ENCODE measurements around the gene RPS6KB2. TPM values are rescaled to one million over a fixed set of nuclear protein-coding genes. Genes with fewer than 3 reads are reported as not detected.

Gene RPS6KB2
- total and polyA plus RNA-seq, 2 donors (not counting 1 experiment from before 2014, with no cell fraction given) = 81.8 to 131 TPM

GRCh38 chr11:67464411-67465188 lies 36.3 kb downstream of the RPS6KB2 start:
- ATAC-seq (ENCODE audit: low read depth) (peak; percentile 68), DNase-seq (peak; percentile 94)
- Histone ChIP-seq H3K79me2 (ENCODE audit: control insufficient read depth, insufficient read depth, low read length) (peaks cover 57% of the 10 kb centered on the region), H3K4me2 (replicated peaks; ENCODE audit: low read depth, low read length, poor library complexity, severe bottlenecking) (peak overlapping the region; percentile 97), H4K20me1 (ENCODE audit: control insufficient read depth, insufficient read depth, low read length, poor library complexity, severe bottlenecking) (peaks cover 10% of the 10 kb centered on the region), H3K9ac (ENCODE audit: low read length) (peak overlapping the region; percentile 91), H3K27me3 (replicated peaks in 1 of 4; ENCODE audit: control extremely low read depth in 1 of 4, control insufficient read depth in 3 of 4, insufficient read depth in 4 of 4, low read length in 3 of 4) (no peaks in the 10 kb centered on the region), H3K9me3 (ENCODE audit: control extremely low read depth in 1 of 3, control insufficient read depth in 2 of 3, insufficient read depth in 1 of 3, low read length in 2 of 3) (peaks cover 0 to 12% (median 0%) of the 10 kb centered on the region in 3 donors), H2AFZ (ENCODE audit: insufficient read depth, low read depth, low read length, poor library complexity, severe bottlenecking) (peak overlapping the region; percentile 83), H3K4me3 (ENCODE audit: control extremely low read depth in 1 of 5, extremely low read depth in 1 of 5, insufficient read depth in 1 of 5, low read depth in 2 of 5, low read length in 4 of 5) (peak overlapping the region; percentile 70 to 78 (median 75)), H3K4me1 (ENCODE audit: control insufficient read depth in 2 of 2, insufficient read depth in 2 of 2, low read length in 2 of 2) (peaks cover 53 to 89% of the 10 kb centered on the region in 2 donors), H3K27ac (ENCODE audit: low read length in 2 of 2) (peak overlapping the region; percentile 82 to 94), H3K36me3 (replicated peaks in 1 of 2; ENCODE audit: control extremely low read depth in 1 of 2, control insufficient read depth in 1 of 2, extremely low read depth in 1 of 2, insufficient read depth in 2 of 2, low read length in 1 of 2) (peaks cover 2 to 9% of the 10 kb centered on the region in 2 experiments)
- TF ChIP-seq, protein P1, sequence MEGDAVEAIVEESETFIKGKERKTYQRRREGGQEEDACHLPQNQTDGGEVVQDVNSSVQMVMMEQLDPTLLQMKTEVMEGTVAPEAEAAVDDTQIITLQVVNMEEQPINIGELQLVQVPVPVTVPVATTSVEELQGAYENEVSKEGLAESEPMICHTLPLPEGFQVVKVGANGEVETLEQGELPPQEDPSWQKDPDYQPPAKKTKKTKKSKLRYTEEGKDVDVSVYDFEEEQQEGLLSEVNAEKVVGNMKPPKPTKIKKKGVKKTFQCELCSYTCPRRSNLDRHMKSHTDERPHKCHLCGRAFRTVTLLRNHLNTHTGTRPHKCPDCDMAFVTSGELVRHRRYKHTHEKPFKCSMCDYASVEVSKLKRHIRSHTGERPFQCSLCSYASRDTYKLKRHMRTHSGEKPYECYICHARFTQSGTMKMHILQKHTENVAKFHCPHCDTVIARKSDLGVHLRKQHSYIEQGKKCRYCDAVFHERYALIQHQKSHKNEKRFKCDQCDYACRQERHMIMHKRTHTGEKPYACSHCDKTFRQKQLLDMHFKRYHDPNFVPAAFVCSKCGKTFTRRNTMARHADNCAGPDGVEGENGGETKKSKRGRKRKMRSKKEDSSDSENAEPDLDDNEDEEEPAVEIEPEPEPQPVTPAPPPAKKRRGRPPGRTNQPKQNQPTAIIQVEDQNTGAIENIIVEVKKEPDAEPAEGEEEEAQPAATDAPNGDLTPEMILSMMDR (IDR thresholded peaks at IDR 0.05) = no peak
- H3K4me1 Mint-ChIP-seq = peaks cover 66% of the 10 kb centered on the region
- peak overlapping the region; percentile 97 for H3K27ac Mint-ChIP-seq
- POLR2A ChIA-PET = interaction anchor here (0.6 to 10.4 kb wide), 20 partner anchors 10 to 844 kb away, joined by 3 to 215 read pairs (median 6); partner anchors contain the start of genes AIP, CLCF1, CORO1B and PITPNM1
- H3K9me3 Mint-ChIP-seq (ENCODE audit: insufficient read depth) = no peaks in the 10 kb centered on the region
- H3K4me3 Mint-ChIP-seq = peak overlapping the region; percentile 89
- CTCF ChIA-PET = interaction anchor here (0.6 to 1.8 kb wide), 7 partner anchors 18 to 164 kb away, joined by 3 to 9 read pairs (median 4); partner anchors contain the start of genes AIP, PPP1CA and PTPRCAP
- WGBS (ENCODE audit: insufficient coverage) = under 1% methylated on average over 48 of the region's 56 CpGs
- intact Hi-C loops (cut with micrococcal nuclease) = loop anchor here (1.0 kb wide), 6 partner anchors 18 to 61 kb away; partner anchors contain the start of genes CDK2AP2, PTPRCAP and RPS6KB2
- H3K27me3 Mint-ChIP-seq = no peaks in the 10 kb centered on the region

- peak overlapping the region; percentile 83 for H2AFZ ChIP-seq (ENCODE audit: insufficient read depth, low read depth, low read length, poor library complexity, severe bottlenecking)
- DNase-seq (no peak), ATAC-seq (ENCODE audit: low read depth) (no peak)
- H3K27ac ChIP-seq (ENCODE audit: low read length in 2 of 2) = peak overlapping the region; percentile 82 to 94
- peaks cover 2 to 9% of the 10 kb centered on the region in 2 experiments for H3K36me3 ChIP-seq (replicated peaks in 1 of 2; ENCODE audit: control extremely low read depth in 1 of 2, control insufficient read depth in 1 of 2, extremely low read depth in 1 of 2, insufficient read depth in 2 of 2, low read length in 1 of 2)
- 83% methylated on average over 3 of the region's 3 CpGs for WGBS (ENCODE audit: insufficient coverage)
- intact Hi-C loops (cut with micrococcal nuclease) = no loop called here
- peaks cover 57% of the 10 kb centered on the region for H3K79me2 ChIP-seq (ENCODE audit: control insufficient read depth, insufficient read depth, low read length)
- H3K4me3 ChIP-seq (ENCODE audit: control extremely low read depth in 1 of 5, extremely low read depth in 1 of 5, insufficient read depth in 1 of 5, low read depth in 2 of 5, low read length in 4 of 5) = peak overlapping the region; percentile 70 to 78 (median 75)
- ChIA-PET POLR2A (interaction anchor here (0.6 to 10.4 kb wide), 22 partner anchors 11 to 844 kb away, joined by 3 to 215 read pairs (median 4); partner anchors contain the start of genes AIP, CLCF1, CORO1B and PITPNM1), CTCF (interaction anchor here (0.6 to 1.8 kb wide), 7 partner anchors 18 to 164 kb away, joined by 3 to 9 read pairs (median 4); partner anchors contain the start of genes AIP, PPP1CA and PTPRCAP)
- Mint-ChIP-seq H3K9me3 (ENCODE audit: insufficient read depth) (no peaks in the 10 kb centered on the region), H3K4me1 (peaks cover 61% of the 10 kb centered on the region), H3K27ac (peak overlapping the region; percentile 97), H3K4me3 (peak overlapping the region; percentile 89), H3K27me3 (no peaks in the 10 kb centered on the region)
- H3K4me1 ChIP-seq (ENCODE audit: control insufficient read depth in 2 of 2, insufficient read depth in 2 of 2, low read length in 2 of 2) = peaks cover 54 to 90% of the 10 kb centered on the region in 2 donors
- H3K27me3 ChIP-seq (replicated peaks in 1 of 4; ENCODE audit: control extremely low read depth in 1 of 4, control insufficient read depth in 3 of 4, insufficient read depth in 4 of 4, low read length in 3 of 4) = no peaks in the 10 kb centered on the region
- H3K9me3 ChIP-seq (ENCODE audit: control extremely low read depth in 1 of 3, control insufficient read depth in 2 of 3, insufficient read depth in 1 of 3, low read length in 2 of 3) = peaks cover 0 to 12% (median 0%) of the 10 kb centered on the region in 3 donors
- peaks cover 10% of the 10 kb centered on the region for H4K20me1 ChIP-seq (ENCODE audit: control insufficient read depth, insufficient read depth, low read length, poor library complexity, severe bottlenecking)
- TF ChIP-seq, protein P1 (IDR thresholded peaks at IDR 0.05) = no peak
- TF ChIP-seq EZH2 (IDR thresholded peaks at IDR 0.05; ENCODE audit: borderline replicate concordance, insufficient read depth, low read depth, low read length, poor library complexity, severe bottlenecking) = no peak
- peak overlapping the region; percentile 97 for H3K4me2 ChIP-seq (replicated peaks; ENCODE audit: low read depth, low read length, poor library complexity, severe bottlenecking)
- H3K9ac ChIP-seq (ENCODE audit: low read length) = peak overlapping the region; percentile 91
These were observed 36.9 kb downstream of the RPS6KB2 start for GRCh38 chr11:67465189-67465510.
